ENCODE data around the gene KRTAP4-4.
"Not testable (repeated sequence)": the region's sequence is repeated elsewhere in the genome, so short reads cannot be mapped to it uniquely, and the experiment has no call there.

Gene KRTAP4-4

GRCh38 chr17:41147531-41148204 is 12.9 kb downstream of the KRTAP4-4 start:
- no peak for DNase-seq

GRCh38 chr17:41145261-41145660 is 15.3 kb downstream of the KRTAP4-4 start:
- DNase-seq, result no peak

GRCh38 chr17:41144846-41145245 is 15.7 kb downstream of the KRTAP4-4 start:
- no peak for DNase-seq

- DNase-seq, result no peak
Measured at GRCh38 chr17:41141361-41141760, 19.2 kb downstream of the KRTAP4-4 start.

- no peak for DNase-seq
Measured at GRCh38 chr17:41140360-41141131, 20.0 kb downstream of the KRTAP4-4 start, which contains the start of gene KRTAP4-6. TSS of gene KRTAP4-6 (minus strand) at chr17:41140544. CDS start at chr17:41140487, 57 bp downstream.

- not testable (repeated sequence) for DNase-seq
Measured at GRCh38 chr17:41139865-41140264, 20.7 kb downstream of the KRTAP4-4 start.

GRCh38 chr17:41133880-41134735 is 26.4 kb downstream of the KRTAP4-4 start:
- DNase-seq, result no peak

- DNase-seq, result no peak
Measured at GRCh38 chr17:41131979-41132378, 28.6 kb downstream of the KRTAP4-4 start.

- DNase-seq, result no peak
Measured at GRCh38 chr17:41127371-41127770, 33.2 kb downstream of the KRTAP4-4 start.

GRCh38 chr17:41126412-41126811 is 34.1 kb downstream of the KRTAP4-4 start:
- no peak for DNase-seq

GRCh38 chr17:41125064-41125463 is 35.5 kb downstream of the KRTAP4-4 start:
- DNase-seq, result no peak

- not testable (repeated sequence) for DNase-seq
Measured at GRCh38 chr17:41123991-41124371, 36.6 kb downstream of the KRTAP4-4 start, which contains the start of gene KRTAP4-12. TSS of gene KRTAP4-12 (minus strand) at chr17:41124182. CDS start at chr17:41124122, 60 bp downstream.

GRCh38 chr17:41123292-41123990 is 37.1 kb downstream of the KRTAP4-4 start:
- DNase-seq, result not testable (repeated sequence)

GRCh38 chr17:41121742-41122141 is 38.8 kb downstream of the KRTAP4-4 start:
- no peak for DNase-seq

GRCh38 chr17:41119696-41120690 is 40.6 kb downstream of the KRTAP4-4 start:
- DNase-seq, result not testable (repeated sequence)

- DNase-seq, result no peak
Measured at GRCh38 chr17:41118721-41119120, 41.8 kb downstream of the KRTAP4-4 start.

GRCh38 chr17:41117846-41118386 is 42.6 kb downstream of the KRTAP4-4 start, which contains the start of gene KRTAP4-11:
TSS of gene KRTAP4-11 (minus strand) at chr17:41118373. CDS start at chr17:41118315, 58 bp downstream.
- not testable (repeated sequence) for DNase-seq

GRCh38 chr17:41116297-41116696 is 44.3 kb downstream of the KRTAP4-4 start:
- DNase-seq, result no peak

GRCh38 chr17:41111151-41111885 is 49.2 kb downstream of the KRTAP4-4 start:
- DNase-seq, result no peak
